Cerebellar nuclear complex (tissue), 1 donor: ENCODE measurements around the gene C1orf216.
"Not testable (repeated sequence)": the region's sequence is repeated elsewhere in the genome, so short reads cannot be mapped to it uniquely, and the experiment has no call there.

Experiments used
- DNase-seq, 2 experiments: peaks; one replicate each; lab custom pipeline; 2025; lab: John Stamatoyannopoulos, UW

The C1orf216 gene

DNA sequence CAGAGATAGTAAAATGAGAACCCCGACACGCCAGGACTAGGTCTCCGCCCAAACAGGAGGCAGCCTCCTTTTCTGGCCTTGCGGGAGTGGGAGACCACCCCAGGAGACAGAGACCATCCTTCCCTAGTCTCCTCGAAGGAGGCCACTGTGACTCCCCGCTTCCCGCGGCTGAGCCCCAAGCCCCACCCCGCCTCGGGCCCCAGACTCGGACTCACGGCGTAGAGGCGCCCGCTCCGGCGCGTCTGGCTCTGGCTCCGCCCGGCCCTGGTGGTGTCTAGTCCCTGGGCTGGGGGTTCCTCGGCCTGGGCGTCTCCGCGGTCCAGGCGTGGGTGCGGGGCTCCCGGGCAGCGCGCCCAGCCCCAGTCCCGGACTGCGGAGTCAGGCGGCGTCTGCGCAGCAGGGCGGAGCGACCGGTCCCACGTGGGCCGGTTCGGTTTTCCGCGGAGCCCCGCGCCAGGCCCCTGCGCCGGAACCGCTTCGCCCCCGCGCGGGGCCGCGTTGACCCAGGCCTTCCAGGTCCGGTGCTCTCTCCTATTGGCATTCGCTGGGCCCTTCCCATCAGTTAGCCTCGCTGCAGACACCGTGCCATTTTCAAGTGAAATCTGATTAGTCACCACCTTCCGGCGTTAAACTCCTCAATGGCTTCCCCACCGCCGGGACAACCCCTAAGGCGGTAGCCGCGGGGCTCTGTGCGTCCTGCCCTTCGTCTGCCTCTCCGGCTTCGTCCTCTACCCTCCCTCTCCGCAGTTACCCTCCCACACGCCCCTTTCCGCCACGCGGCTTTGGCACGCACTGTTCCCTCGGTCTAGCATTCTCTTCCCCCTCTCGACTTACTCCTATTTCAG, at the start of gene C1orf216:
Gene C1orf216, minus strand, starts transcription at position 393 of the 845 bp plus-strand sequence. CDS start 2,563 bp downstream, outside the sequence.
- no peak for DNase-seq

- no peak for DNase-seq
Measured at GRCh38 chr1:35764283-35764682, 45.6 kb upstream of the C1orf216 start.

GRCh38 chr1:35763201-35763600, 44.5 kb upstream of the C1orf216 start:
- no peak for DNase-seq

GRCh38 chr1:35762141-35762540, 43.5 kb upstream of the C1orf216 start:
- DNase-seq: no peak

DNA sequence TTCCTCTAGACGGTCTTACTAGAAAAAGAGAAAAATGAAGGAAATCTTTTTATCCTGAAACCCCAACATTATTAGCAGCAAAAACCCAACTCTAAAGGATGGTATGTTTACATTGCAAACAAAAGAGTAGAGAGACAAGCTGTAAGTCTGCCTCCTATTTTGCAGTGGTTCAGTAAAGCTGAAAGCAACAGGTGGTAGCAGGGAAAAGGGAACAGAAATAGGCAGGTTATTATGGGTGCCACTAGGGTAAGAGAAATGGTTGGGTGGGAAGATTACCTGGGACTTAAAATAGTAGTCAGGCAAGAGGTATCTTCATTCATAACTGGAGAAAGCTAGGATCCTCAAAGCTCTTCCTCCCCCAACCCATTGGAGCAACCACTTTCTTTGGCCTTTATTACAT, 37.4 kb upstream of the C1orf216 start:
- no peak for DNase-seq

DNA sequence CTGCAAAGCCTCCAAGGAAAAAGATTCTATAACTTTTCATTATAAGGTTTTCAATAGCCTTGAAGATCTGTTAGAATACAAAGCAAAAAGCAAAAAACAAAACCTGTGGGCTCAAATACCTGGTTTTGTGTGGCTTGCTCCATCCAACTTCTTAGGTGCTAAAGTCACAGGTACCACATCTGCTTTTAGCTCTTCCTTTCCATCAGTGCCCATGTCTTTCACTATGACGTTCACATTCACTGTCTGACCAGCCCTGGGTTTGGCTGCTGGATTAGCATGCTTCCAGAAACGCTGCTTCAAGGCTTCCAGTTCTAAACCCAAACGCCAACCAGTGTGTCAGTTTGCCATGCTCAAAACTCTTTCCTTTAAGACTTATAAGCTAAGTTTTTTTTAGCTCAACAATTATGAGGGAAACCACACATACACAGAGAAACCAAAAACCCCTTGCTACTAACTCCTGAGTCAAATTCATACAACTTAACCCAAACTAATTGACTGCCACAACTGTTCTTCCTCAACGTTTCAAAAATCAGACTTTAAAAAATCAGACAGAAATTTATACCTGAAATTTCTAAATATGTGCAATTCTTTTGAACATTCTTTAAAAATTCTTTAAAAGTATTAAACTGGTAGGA, 35.1 kb upstream of the C1orf216 start:
- no peak for DNase-seq

- no peak for DNase-seq
Measured at GRCh38 chr1:35748326-35748725, 29.6 kb upstream of the C1orf216 start.

- no peak for DNase-seq
Measured at GRCh38 chr1:35745124-35745730, 26.5 kb upstream of the C1orf216 start.

- no peak for DNase-seq
Measured at GRCh38 chr1:35737120-35737519, 18.4 kb upstream of the C1orf216 start.

GRCh38 chr1:35727434-35728040, 8.9 kb upstream of the C1orf216 start:
- DNase-seq: no peak

DNA sequence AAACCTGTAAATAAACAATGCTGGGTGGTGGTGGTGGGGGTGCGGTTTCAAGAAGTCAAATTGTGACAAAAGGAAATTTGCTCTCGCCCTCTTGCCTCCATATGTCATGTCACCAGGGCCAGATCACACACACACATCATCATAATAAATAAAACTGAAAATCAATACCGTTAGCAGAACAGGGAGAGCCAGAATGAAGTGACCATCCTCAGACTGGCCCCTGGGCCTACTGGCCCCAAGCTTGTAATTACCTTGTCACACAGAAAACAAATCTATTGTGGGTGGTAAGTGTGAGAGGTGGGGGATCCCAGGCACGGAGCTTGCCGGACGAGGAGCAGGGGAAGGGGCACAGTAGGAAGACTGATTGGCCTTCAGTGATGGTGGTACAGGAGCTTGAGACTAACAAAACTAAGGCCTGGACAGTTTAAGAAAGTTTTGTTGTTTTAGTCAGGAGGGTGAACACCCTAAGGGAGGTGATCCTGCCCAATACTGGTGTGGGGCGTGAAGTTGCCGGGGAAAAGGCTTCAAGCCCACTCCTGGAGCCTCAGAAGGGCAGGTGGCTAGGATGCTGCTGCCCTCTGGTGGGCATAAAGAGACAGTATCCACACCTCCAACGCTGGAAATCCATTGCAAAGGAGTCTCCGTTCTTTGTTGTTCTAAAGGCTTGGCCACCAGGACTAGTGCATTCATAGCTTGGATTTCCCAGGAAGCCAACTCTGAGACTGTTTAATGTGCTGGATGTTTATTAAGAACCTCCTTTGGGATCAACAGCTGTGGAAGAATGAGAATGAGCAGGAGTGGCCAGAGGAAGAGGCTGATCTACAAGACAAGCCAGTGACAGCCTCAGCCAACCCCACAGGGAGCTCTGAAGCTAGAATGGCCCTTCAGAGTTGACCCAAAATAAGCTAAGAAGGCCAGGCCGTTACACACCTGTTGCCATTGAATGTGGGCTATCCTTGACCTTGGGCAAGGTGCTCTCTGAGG, 8.1 kb upstream of the C1orf216 start:
- peak in 1 of 2 experiments; percentile 24 for DNase-seq

DNA sequence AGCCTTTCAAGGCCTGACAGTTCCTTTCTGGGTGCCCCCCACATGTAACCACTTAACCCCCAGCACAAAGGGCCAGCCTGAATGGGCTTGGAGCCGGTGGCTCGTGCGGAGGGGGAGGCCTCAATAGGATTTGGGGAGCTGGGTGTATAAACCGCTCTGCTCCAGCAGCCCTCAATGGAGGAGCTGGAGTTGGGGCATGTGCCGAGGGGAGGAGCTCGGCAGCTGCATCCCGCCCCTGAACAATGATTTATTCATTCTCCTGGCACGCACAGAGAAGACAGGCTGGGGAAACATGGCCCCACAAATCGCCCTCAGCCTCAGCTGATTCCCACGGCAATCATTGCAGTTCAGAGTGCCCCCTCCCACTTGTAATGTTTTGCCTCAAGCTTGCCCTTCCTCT, 6.9 kb upstream of the C1orf216 start:
- no peak for DNase-seq

DNA sequence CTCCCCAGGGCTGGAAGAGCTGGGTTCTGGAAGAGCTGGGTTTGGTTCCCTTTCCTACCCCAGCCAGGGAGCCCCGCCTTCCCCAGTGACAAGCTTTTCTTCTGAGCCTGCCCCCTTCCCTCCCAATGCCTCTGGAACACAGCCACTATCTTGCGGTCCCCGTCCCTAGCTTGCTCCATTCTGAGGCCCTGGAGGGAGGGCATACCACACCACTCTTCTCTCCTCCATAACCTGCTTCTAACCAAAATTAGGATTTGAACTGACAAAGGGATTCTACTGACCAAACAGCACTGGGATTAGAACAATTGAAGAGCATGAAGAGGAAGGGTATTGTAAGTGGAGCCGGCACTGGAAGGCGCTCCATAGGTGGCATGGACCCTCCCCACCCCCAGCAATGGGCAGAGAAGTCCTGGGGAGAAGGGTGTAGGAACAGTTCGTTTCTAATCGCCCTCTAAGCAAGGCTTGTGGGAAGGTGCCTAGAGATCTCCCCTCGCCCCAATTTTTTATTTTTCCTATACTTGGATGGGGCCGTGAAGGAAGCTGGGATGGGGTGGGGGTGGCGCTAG, 690 bp downstream of the C1orf216 start:
- DNase-seq: no peak

DNA sequence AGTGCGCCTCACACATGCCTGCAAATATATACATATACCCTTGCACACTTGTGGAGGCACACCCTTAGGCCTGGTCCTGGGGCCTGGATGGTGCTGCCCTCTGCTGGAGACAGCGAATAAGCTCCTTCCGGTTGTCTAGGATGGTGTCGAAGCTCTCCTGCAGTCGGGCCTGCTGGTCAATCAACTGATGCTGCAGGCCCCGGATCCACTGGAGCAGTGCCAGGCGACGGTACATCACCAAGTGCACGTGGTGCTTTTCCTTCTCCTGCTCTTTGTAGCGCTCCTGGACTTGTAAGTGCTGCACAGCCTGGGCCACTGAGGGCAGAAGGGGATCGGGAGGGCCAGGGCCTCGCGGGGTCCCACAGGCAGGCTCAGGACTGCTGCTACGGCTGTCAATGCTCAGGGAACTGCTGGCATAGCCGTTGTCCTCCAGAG, 3.1 kb downstream of the C1orf216 start:
- DNase-seq: peak in 1 of 2 experiments; percentile 21

DNA sequence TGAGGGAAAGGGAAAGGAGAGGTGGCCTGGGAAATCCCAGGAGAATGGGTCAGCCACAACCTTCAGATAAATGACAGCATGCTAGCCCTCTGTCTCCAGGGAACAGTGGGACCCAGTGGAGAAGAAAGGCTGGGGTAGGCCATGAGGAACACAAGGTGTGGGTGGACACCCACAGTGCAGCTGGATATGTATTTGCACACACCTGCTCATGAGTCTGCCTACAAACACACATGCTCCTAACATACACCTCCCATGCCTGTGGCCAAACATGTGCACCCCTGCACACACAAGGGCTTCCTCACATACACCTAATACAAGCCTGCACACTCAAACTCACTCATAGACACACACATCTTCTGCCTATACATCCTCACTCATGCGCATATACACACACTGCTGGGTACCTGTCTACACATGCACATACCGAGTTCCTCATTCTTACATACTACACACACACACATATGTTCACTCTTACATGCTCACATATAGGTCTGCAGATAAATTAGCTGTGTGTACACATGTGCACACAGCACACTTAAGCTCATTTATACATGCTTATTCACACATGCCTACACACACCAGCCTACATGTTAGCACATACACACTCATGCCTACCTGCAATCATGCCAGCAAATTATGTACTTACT, 3.6 kb downstream of the C1orf216 start:
- DNase-seq: no peak

- not testable (repeated sequence) for DNase-seq
Measured at GRCh38 chr1:35711098-35711497, 7.6 kb downstream of the C1orf216 start.

GRCh38 chr1:35708952-35709351, 9.7 kb downstream of the C1orf216 start:
- no peak for DNase-seq

DNA sequence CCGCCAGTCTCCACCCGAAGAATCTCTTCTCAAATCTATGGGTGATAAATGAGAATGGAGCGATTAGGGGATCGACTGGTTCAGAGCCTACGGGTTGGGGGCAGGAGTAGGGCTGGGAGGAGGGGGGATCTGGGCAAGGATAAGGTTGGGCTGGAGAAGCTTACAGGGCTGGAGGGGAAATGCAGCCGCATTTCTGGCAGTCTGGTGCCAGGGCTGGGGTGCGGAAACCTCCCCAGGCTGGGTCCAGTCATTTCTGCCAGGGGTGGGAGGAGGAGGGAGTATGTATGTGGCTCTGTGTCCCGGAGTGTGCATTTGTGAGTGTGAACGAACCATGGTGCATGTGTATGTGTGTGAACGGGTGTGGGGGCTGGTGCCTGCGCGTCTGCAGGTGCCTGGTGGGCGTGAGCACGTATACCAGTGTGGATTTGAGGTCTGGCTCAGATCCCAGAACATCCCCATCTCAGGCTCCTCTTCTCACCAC, 10.2 kb downstream of the C1orf216 start:
- no peak for DNase-seq

GRCh38 chr1:35707601-35708440, 10.9 kb downstream of the C1orf216 start:
- no peak for DNase-seq
